ENCODE results near the gene EIF2S2. TPM values are rescaled to one million over a fixed set of nuclear protein-coding genes. Genes with fewer than 3 reads are reported as not detected.

Gene EIF2S2
- total and polyA plus RNA-seq, 2 donors (not counting 1 experiment from before 2014, with no cell fraction given) = 108 to 140 TPM

DNA sequence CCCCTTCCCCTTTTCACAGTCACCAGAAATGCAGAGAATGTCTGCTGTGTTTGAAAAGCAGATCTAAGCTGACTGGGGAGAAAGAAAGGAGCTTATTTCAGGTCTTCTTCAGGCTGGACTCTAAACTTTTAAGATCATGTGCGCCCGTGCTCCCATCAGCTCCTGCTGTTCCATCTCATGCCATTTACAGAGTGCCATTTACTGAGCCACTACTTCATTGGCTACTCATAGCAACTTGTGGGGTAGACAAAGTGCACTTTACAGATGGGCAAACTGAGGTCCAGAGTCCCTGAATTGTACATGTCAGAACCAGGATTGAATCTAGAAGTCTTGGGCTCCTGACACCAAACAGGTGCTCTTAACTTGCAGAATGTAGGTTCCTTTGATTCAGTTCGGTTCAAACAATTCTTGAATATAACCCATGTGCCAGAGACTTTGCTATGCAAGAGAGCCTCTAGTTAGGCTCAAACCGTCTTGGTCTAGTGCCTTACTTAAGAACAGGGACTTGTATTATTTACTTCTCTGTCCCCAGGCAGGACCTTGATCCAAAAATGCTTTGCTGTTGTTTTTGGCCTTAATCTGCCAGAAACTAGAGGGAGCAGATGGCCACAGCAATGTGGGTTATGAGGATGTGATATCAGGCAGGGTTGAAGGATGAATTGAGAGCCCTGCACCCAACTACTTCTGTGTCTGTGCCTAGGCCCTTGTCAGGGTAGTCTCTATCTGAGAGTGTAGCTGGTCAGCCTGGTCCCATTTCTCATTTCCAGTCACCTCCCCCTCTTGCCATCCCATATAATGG lies 61.9 kb downstream of the EIF2S2 start:
- H4K20me1 ChIP-seq (ENCODE audit: control insufficient read depth, extremely low read depth, insufficient read depth, low read length) = no peaks in the 10 kb centered on the region
- H3K36me3 ChIP-seq (ENCODE audit: control insufficient read depth, insufficient read depth, low read length) = no peaks in the 10 kb centered on the region
- H3K4me2 ChIP-seq (ENCODE audit: extremely low read depth, insufficient read depth, low read length) = no peak overlapping the region
- no peaks in the 10 kb centered on the region for H3K27me3 ChIP-seq (ENCODE audit: control insufficient read depth, insufficient read depth, low read length)
- peaks cover 33% of the 10 kb centered on the region for H3K79me2 ChIP-seq (ENCODE audit: control insufficient read depth, insufficient read depth, low read length)
- no peak overlapping the region for H3K4me3 ChIP-seq (replicated peaks in 1 of 4; ENCODE audit: control extremely low read depth in 1 of 4, insufficient read depth in 1 of 4, low read depth in 3 of 4, low read length in 4 of 4)
- no peaks in the 10 kb centered on the region for H3K4me1 ChIP-seq (ENCODE audit: control insufficient read depth, extremely low read depth, insufficient read depth, low read length)
- no peaks in the 10 kb centered on the region for H3K9me3 ChIP-seq (ENCODE audit: control insufficient read depth, insufficient read depth, low read depth, low read length)
- no peak for DNase-seq (ENCODE audit: low read depth in 2 of 2)
- H2AFZ ChIP-seq (ENCODE audit: low read length) = no peak overlapping the region
- no peak overlapping the region for H3K9ac ChIP-seq (ENCODE audit: insufficient read depth, low read length)
- no peak overlapping the region for H3K27ac ChIP-seq (ENCODE audit: insufficient read depth, low read length)
- TF ChIP-seq, protein P1, sequence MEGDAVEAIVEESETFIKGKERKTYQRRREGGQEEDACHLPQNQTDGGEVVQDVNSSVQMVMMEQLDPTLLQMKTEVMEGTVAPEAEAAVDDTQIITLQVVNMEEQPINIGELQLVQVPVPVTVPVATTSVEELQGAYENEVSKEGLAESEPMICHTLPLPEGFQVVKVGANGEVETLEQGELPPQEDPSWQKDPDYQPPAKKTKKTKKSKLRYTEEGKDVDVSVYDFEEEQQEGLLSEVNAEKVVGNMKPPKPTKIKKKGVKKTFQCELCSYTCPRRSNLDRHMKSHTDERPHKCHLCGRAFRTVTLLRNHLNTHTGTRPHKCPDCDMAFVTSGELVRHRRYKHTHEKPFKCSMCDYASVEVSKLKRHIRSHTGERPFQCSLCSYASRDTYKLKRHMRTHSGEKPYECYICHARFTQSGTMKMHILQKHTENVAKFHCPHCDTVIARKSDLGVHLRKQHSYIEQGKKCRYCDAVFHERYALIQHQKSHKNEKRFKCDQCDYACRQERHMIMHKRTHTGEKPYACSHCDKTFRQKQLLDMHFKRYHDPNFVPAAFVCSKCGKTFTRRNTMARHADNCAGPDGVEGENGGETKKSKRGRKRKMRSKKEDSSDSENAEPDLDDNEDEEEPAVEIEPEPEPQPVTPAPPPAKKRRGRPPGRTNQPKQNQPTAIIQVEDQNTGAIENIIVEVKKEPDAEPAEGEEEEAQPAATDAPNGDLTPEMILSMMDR (conservative IDR thresholded peaks at IDR 0.05 in 1 of 2, IDR thresholded peaks at IDR 0.05 in 1 of 2; ENCODE audit: low read depth in 1 of 2, low read length in 2 of 2) = no peak
- TF ChIP-seq EZH2 (IDR thresholded peaks at IDR 0.05; ENCODE audit: low read length, missing control alignments) = no peak

DNA sequence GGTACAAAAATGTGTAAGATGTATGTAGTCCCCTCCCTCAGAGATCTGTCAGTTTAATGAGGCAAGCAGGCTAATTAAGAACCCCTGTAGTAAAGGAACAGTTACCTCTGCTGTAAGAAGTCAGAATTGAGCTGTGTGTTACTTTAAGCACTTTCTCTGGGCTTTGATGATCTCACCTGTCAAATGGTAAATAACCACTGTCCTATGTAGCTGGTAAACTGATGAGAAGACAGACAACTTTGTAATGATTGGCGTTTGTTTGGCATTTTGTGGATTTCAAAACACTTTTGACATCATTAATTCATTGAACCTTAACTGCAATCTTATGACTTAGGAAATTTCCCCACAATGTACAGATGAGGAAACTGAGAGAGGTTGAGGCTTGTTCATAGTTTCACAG lies 62.7 kb downstream of the EIF2S2 start:
- Histone ChIP-seq H3K9ac (ENCODE audit: insufficient read depth, low read length) (no peak overlapping the region), H3K4me1 (ENCODE audit: control insufficient read depth, extremely low read depth, insufficient read depth, low read length) (no peaks in the 10 kb centered on the region), H3K36me3 (ENCODE audit: control insufficient read depth, insufficient read depth, low read length) (no peaks in the 10 kb centered on the region), H2AFZ (ENCODE audit: low read length) (no peak overlapping the region), H3K27ac (ENCODE audit: insufficient read depth, low read length) (no peak overlapping the region), H3K4me3 (replicated peaks in 1 of 4; ENCODE audit: control extremely low read depth in 1 of 4, insufficient read depth in 1 of 4, low read depth in 3 of 4, low read length in 4 of 4) (no peak overlapping the region), H3K79me2 (ENCODE audit: control insufficient read depth, insufficient read depth, low read length) (peaks cover 37% of the 10 kb centered on the region), H3K27me3 (ENCODE audit: control insufficient read depth, insufficient read depth, low read length) (no peaks in the 10 kb centered on the region), H3K4me2 (ENCODE audit: extremely low read depth, insufficient read depth, low read length) (no peak overlapping the region), H3K9me3 (ENCODE audit: control insufficient read depth, insufficient read depth, low read depth, low read length) (no peaks in the 10 kb centered on the region), H4K20me1 (ENCODE audit: control insufficient read depth, extremely low read depth, insufficient read depth, low read length) (no peaks in the 10 kb centered on the region)
- DNase-seq (ENCODE audit: low read depth in 2 of 2) = no peak
- no peak for TF ChIP-seq EZH2 (IDR thresholded peaks at IDR 0.05; ENCODE audit: low read length, missing control alignments)
- TF ChIP-seq, protein P1 (conservative IDR thresholded peaks at IDR 0.05 in 1 of 2, IDR thresholded peaks at IDR 0.05 in 1 of 2; ENCODE audit: low read depth in 1 of 2, low read length in 2 of 2) = no peak

DNA sequence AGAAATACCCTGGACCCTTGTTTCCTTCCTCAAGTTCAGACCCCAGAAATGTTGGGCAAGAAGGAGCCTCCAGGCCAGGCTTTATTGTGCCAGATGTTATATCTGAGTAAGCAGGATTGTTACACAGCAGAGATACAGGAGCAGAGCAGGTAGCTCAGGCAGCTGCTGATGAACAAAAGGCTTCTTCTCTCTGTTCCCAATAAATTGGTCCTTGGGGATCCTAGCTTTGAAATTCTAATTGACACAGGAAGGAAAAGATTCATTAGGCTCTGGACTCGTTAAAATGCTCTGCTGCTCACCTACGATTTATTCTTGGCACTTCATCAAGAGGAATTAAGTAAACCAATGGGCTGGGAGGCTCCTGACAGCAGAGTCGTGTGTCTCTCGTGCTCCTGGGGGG lies 64.1 kb downstream of the EIF2S2 start:
- Histone ChIP-seq H3K9me3 (ENCODE audit: control insufficient read depth, insufficient read depth, low read depth, low read length) (no peaks in the 10 kb centered on the region), H3K4me3 (replicated peaks in 1 of 4; ENCODE audit: control extremely low read depth in 1 of 4, insufficient read depth in 1 of 4, low read depth in 3 of 4, low read length in 4 of 4) (no peak overlapping the region)

More for the DNA sequence above, 64.1 kb downstream of the EIF2S2 start:
- Histone ChIP-seq H3K27me3 (ENCODE audit: control insufficient read depth, insufficient read depth, low read length) (no peaks in the 10 kb centered on the region), H3K4me1 (ENCODE audit: control insufficient read depth, extremely low read depth, insufficient read depth, low read length) (no peaks in the 10 kb centered on the region), H3K27ac (ENCODE audit: insufficient read depth, low read length) (no peak overlapping the region), H3K4me2 (ENCODE audit: extremely low read depth, insufficient read depth, low read length) (no peak overlapping the region), H3K36me3 (ENCODE audit: control insufficient read depth, insufficient read depth, low read length) (no peaks in the 10 kb centered on the region), H3K79me2 (ENCODE audit: control insufficient read depth, insufficient read depth, low read length) (peaks cover 44% of the 10 kb centered on the region), H2AFZ (ENCODE audit: low read length) (no peak overlapping the region), H3K9ac (ENCODE audit: insufficient read depth, low read length) (no peak overlapping the region), H4K20me1 (ENCODE audit: control insufficient read depth, extremely low read depth, insufficient read depth, low read length) (no peaks in the 10 kb centered on the region)
- no peak for TF ChIP-seq EZH2 (IDR thresholded peaks at IDR 0.05; ENCODE audit: low read length, missing control alignments)
- TF ChIP-seq, protein P1 (conservative IDR thresholded peaks at IDR 0.05 in 1 of 2, IDR thresholded peaks at IDR 0.05 in 1 of 2; ENCODE audit: low read depth in 1 of 2, low read length in 2 of 2) = no peak
- no peak for DNase-seq (ENCODE audit: low read depth in 2 of 2)
